GM12891 (cell line): Measurements from ENCODE around the gene CAP2.

Source experiments
- POLR2A ChIP-seq: IDR thresholded peaks from 2 replicates; pipeline ENCODE4 v1.6.1; 2011; ENCODE audit warnings: low read depth, low read length, control low read depth
- POLR2AphosphoS5 ChIP-seq: IDR thresholded peaks from 2 replicates; pipeline ENCODE4 v1.6.1; 2011; ENCODE audit warnings: low read depth, low read length, control low read depth

DNA sequence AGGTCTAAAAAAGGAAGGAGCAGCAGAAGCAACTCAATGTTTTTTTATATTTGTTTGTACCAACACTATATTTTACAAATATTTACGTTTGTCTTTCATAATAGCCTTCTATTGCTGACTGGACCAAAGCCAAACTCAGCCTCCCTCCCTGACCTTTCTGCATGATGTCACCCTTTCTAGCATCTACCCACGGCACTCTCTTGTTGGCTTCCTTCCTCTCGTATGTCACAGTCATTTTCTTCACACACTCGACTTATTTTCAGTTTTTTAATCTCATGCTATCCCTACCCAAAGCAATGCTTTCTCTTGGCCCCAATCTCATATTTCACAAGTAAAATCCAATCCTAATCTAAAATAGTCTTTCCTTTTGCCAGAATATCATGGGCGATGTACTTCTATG is 190.4 kb downstream of the CAP2 start:
- TF ChIP-seq POLR2A, result no peak
- TF ChIP-seq POLR2AphosphoS5, result no peak
